Stimulated activated CD4-positive, alpha-beta T cell treated with anti-CD3 and anti-CD28 coated beads, Interleukin-1b, Interleukin-23, amount 100 ng/mL, for 48 hours (primary cell): ENCODE results near the gene EVL.
A peak's percentile ranks its signal among the peaks of the same experiment; 100 is the strongest.
"Not testable (repeated sequence)": the region's sequence is repeated elsewhere in the genome, so short reads cannot be mapped to it uniquely, and the experiment has no call there.

Source experiments
- DNase-seq: peaks from one replicate; pipeline ENCODE4 v3.0.0-alpha.2; 2020

EVL gene

GRCh38 chr14:100148837-100149731 is 83.9 kb downstream of the EVL start:
- no peak for DNase-seq

GRCh38 chr14:100149851-100150611 is 84.8 kb downstream of the EVL start:
- no peak for DNase-seq

GRCh38 chr14:100150932-100151587 is 85.8 kb downstream of the EVL start:
- no peak for DNase-seq

DNA sequence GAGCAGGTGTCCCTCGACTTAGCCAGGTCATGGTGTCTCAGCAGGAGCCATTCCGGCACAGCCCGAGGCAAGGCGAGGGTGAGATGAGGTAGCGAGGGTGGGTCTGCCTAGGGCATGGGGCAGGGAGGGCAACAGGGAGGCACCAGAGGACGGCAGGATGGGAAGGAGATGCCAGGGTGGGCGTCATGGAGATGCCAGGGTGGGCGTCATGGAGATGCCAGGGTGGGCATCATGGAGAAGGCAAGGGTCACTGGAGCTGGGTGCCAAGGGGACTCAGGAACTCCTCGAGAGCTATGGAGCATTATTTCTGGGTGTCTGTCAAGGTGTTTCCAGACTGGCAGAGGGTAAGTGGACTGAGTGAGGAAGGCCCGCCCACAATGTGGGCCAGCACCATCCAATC is 86.9 kb downstream of the EVL start:
- DNase-seq: no peak

DNA sequence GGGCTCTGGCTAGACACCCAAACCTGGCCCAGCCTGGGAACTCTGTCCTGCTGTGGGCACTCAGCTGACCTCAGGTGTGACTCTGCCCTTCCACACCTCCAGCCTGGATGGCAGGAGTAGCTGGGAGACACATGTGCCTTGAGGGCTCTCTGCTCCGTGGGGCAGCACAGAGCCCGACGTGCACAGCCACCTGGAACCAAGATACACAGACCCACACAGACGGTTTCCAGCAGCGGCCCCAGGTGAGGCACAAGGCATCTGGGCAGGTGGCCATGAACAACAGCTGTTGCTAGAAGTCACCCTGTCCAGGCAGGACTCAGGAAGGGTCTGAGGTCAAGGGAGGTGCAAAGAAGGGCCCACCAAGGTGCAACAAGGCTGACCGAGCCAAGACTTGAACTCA is 88.3 kb downstream of the EVL start:
- no peak for DNase-seq

DNA sequence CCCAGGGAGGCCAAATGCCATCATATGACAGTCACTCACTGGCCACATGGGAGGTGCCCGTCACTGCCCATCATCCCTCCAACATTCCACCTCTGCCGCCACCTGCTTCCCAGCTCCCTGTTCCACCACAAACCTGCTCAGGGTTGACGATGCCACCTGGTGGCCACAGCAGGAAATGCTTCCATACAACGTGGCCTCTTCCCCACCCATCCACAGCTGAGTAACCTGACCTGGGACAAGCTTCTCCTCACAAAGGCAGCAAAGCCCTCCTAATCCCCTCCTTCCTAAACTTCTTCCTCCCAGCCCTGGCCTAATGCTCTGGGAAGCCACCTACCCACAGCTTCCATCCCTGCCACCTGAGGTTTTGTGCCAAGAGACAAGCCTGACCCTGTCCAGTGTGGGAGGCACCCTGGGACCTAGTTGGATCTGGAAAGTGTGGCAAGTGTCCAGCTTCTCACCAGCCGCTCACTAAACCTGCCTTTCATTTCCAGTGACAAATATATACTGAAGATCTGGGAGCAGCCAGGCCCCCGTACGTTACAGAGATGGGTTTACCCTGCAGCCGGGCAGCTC is 89.9 kb downstream of the EVL start:
- DNase-seq: peak; percentile 50

GRCh38 chr14:100155756-100156616 is 90.8 kb downstream of the EVL start:
- DNase-seq: no peak

GRCh38 chr14:100156776-100157175 is 91.6 kb downstream of the EVL start:
- DNase-seq: no peak

DNA sequence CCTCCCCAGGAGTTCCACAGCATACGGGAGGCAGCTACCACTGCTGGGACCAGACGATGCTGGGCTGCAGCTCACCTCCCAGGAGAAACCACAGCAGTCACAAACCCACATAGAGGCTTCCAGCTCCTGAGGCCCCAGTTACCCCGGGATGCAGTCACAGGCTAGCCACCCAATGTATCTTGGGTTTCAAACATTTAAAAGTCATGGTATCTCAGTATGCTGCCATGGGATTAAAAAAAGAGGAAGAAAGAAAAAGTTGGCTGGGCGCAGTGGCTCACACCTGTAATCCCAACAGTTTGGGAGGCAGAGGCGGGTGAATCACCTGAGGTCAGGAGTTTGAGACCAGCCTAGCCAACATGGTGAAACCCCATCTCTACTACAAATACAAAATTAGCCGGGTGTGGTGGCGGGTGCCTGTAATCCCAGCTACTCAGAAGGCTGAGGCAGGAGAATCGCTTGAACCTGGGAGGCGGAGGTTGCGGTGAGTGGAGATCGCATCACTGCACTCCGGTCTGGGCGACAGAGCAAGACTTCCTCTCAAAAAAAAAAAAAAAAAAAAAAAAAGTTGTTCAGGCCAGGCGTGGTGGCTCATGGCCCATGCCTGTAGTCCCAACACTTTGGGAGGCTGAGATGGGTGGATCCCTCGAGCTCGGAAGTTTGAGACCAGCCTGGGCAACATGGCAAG is 92.5 kb downstream of the EVL start:
- DNase-seq: not testable (repeated sequence)

- DNase-seq: no peak
Measured at GRCh38 chr14:100158566-100159093, 93.4 kb downstream of the EVL start.

GRCh38 chr14:100159094-100159864 is 94.1 kb downstream of the EVL start, which contains the start of gene DEGS2:
DEGS2 (minus strand) TSS chr14:100159645; CDS start chr14:100159587, 58 bp downstream.
- DNase-seq: peak; percentile 52

- DNase-seq: no peak
Measured at GRCh38 chr14:100159865-100160533, 94.8 kb downstream of the EVL start.

DNA sequence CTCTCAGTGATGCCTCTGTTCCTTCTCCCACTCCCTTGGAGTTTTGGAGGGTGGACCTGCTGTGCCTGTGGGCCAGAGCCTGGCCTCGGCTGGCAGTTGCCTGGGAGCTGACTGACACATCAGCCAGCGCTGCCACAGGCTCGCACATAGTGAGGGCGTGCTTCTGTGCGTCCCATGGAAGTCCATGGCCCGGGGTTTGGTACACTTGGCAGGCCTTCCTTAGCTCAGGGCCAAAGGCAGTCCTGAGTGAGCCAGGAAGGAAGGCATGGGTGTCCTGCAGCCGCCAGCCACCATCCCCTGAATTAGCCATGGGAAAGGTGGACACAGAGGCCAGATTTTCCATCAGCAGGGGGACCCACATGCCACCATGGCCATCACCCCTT is 95.3 kb downstream of the EVL start:
- no peak for DNase-seq

GRCh38 chr14:100165376-100165775 is 100.2 kb downstream of the EVL start:
- no peak for DNase-seq

- DNase-seq: no peak
Measured at GRCh38 chr14:100165831-100166440, 100.7 kb downstream of the EVL start.

DNA sequence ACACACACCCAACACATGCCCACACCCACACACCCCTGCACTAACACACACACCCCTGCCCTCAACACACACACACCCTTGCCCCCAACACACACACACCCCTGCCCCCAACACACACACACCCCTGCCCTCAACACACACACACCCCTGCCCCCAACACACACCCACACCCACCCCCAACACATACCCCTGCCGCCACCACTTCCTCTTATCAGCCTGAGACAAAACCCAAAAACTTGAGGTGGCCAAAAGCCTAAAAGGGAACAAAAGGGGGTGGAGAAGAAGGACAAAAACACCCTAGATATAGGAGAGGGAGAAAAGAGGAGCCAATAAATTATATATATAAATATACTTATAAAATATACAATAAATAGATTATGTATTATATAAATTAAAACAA is 103.3 kb downstream of the EVL start:
- no peak for DNase-seq

GRCh38 chr14:100170880-100171279 is 105.7 kb downstream of the EVL start:
- no peak for DNase-seq

- DNase-seq: no peak
Measured at GRCh38 chr14:100172811-100173210, 107.6 kb downstream of the EVL start.

GRCh38 chr14:100173353-100173752 is 108.1 kb downstream of the EVL start:
- DNase-seq: no peak
